GM21737 (cell line): ENCODE data around the gene PLEKHJ1.
"Not testable (repeated sequence)": the region's sequence is repeated elsewhere in the genome, so short reads cannot be mapped to it uniquely, and the experiment has no call there.

Source experiments
- ATAC-seq: cut with Tn5 transposase; IDR thresholded peaks from one replicate; pipeline ENCODE4 v1.9.1; 2021; ENCODE audit warnings: mild to moderate bottlenecking, moderate library complexity; ENCODE audit not compliant: unreplicated experiment

Gene PLEKHJ1

GRCh38 chr19:2236314-2237050, at the start of gene PLEKHJ1, which contains the start of gene SF3A2:
PLEKHJ1 (minus strand) TSS chr19:2236329; CDS start chr19:2236248, 81 bp downstream.
SF3A2 (plus strand) TSS chr19:2236824; CDS start chr19:2243419, 6,595 bp downstream.
- ATAC-seq, result peak; percentile 65

GRCh38 chr19:2283835-2284507, 47.8 kb upstream of the PLEKHJ1 start:
- ATAC-seq, result no peak

- no peak for ATAC-seq
These were observed 46.7 kb upstream of the PLEKHJ1 start for GRCh38 chr19:2282862-2283237.

- no peak for ATAC-seq
These were observed 46.1 kb upstream of the PLEKHJ1 start, which contains the start of gene PEAK3 for GRCh38 chr19:2282062-2282861. PEAK3 (minus strand) TSS chr19:2282175; CDS start chr19:2280931, 1,244 bp downstream.

GRCh38 chr19:2281265-2282061, 45.3 kb upstream of the PLEKHJ1 start:
- not testable (repeated sequence) for ATAC-seq

- ATAC-seq, result no peak
These were observed 44.6 kb upstream of the PLEKHJ1 start for GRCh38 chr19:2280633-2281264.

- ATAC-seq, result no peak
These were observed 42.5 kb upstream of the PLEKHJ1 start for GRCh38 chr19:2278459-2279158.

- no peak for ATAC-seq
These were observed 41.0 kb upstream of the PLEKHJ1 start for GRCh38 chr19:2277138-2277537.

GRCh38 chr19:2276429-2276986, 40.4 kb upstream of the PLEKHJ1 start:
- no peak for ATAC-seq

GRCh38 chr19:2275588-2276428, 39.7 kb upstream of the PLEKHJ1 start:
- ATAC-seq, result no peak

- no peak for ATAC-seq
These were observed 38.9 kb upstream of the PLEKHJ1 start for GRCh38 chr19:2274931-2275535.

GRCh38 chr19:2274185-2274711, 38.1 kb upstream of the PLEKHJ1 start:
- ATAC-seq, result no peak

GRCh38 chr19:2273356-2274184, 37.4 kb upstream of the PLEKHJ1 start:
- peak; percentile 28 for ATAC-seq

- ATAC-seq, result no peak
These were observed 35.3 kb upstream of the PLEKHJ1 start for GRCh38 chr19:2271234-2272103.

GRCh38 chr19:2270423-2271233, 34.5 kb upstream of the PLEKHJ1 start:
- ATAC-seq, result no peak
